ENCODE data around the gene RABGAP1L. TPM values are rescaled to one million over a fixed set of nuclear protein-coding genes. Genes with fewer than 3 reads are reported as not detected.

Gene RABGAP1L
- total and polyA plus RNA-seq, 2 of the 8 experiments (the other 6 are each of a cell fraction or from before 2014, with no cell fraction given) = 33.3 to 156 TPM

- TF ChIP-seq, protein P1, sequence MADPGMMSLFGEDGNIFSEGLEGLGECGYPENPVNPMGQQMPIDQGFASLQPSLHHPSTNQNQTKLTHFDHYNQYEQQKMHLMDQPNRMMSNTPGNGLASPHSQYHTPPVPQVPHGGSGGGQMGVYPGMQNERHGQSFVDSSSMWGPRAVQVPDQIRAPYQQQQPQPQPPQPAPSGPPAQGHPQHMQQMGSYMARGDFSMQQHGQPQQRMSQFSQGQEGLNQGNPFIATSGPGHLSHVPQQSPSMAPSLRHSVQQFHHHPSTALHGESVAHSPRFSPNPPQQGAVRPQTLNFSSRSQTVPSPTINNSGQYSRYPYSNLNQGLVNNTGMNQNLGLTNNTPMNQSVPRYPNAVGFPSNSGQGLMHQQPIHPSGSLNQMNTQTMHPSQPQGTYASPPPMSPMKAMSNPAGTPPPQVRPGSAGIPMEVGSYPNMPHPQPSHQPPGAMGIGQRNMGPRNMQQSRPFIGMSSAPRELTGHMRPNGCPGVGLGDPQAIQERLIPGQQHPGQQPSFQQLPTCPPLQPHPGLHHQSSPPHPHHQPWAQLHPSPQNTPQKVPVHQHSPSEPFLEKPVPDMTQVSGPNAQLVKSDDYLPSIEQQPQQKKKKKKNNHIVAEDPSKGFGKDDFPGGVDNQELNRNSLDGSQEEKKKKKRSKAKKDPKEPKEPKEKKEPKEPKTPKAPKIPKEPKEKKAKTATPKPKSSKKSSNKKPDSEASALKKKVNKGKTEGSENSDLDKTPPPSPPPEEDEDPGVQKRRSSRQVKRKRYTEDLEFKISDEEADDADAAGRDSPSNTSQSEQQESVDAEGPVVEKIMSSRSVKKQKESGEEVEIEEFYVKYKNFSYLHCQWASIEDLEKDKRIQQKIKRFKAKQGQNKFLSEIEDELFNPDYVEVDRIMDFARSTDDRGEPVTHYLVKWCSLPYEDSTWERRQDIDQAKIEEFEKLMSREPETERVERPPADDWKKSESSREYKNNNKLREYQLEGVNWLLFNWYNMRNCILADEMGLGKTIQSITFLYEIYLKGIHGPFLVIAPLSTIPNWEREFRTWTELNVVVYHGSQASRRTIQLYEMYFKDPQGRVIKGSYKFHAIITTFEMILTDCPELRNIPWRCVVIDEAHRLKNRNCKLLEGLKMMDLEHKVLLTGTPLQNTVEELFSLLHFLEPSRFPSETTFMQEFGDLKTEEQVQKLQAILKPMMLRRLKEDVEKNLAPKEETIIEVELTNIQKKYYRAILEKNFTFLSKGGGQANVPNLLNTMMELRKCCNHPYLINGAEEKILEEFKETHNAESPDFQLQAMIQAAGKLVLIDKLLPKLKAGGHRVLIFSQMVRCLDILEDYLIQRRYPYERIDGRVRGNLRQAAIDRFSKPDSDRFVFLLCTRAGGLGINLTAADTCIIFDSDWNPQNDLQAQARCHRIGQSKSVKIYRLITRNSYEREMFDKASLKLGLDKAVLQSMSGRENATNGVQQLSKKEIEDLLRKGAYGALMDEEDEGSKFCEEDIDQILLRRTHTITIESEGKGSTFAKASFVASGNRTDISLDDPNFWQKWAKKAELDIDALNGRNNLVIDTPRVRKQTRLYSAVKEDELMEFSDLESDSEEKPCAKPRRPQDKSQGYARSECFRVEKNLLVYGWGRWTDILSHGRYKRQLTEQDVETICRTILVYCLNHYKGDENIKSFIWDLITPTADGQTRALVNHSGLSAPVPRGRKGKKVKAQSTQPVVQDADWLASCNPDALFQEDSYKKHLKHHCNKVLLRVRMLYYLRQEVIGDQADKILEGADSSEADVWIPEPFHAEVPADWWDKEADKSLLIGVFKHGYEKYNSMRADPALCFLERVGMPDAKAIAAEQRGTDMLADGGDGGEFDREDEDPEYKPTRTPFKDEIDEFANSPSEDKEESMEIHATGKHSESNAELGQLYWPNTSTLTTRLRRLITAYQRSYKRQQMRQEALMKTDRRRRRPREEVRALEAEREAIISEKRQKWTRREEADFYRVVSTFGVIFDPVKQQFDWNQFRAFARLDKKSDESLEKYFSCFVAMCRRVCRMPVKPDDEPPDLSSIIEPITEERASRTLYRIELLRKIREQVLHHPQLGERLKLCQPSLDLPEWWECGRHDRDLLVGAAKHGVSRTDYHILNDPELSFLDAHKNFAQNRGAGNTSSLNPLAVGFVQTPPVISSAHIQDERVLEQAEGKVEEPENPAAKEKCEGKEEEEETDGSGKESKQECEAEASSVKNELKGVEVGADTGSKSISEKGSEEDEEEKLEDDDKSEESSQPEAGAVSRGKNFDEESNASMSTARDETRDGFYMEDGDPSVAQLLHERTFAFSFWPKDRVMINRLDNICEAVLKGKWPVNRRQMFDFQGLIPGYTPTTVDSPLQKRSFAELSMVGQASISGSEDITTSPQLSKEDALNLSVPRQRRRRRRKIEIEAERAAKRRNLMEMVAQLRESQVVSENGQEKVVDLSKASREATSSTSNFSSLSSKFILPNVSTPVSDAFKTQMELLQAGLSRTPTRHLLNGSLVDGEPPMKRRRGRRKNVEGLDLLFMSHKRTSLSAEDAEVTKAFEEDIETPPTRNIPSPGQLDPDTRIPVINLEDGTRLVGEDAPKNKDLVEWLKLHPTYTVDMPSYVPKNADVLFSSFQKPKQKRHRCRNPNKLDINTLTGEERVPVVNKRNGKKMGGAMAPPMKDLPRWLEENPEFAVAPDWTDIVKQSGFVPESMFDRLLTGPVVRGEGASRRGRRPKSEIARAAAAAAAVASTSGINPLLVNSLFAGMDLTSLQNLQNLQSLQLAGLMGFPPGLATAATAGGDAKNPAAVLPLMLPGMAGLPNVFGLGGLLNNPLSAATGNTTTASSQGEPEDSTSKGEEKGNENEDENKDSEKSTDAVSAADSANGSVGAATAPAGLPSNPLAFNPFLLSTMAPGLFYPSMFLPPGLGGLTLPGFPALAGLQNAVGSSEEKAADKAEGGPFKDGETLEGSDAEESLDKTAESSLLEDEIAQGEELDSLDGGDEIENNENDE (IDR thresholded peaks at IDR 0.05; ENCODE audit: insufficient replicate concordance, low read length) = no peak
- TF ChIP-seq MAFK (IDR thresholded peaks at IDR 0.05; ENCODE audit: low read depth, low read length) (no peak), SP4 (IDR thresholded peaks at IDR 0.05; ENCODE audit: low read length) (no peak), HDAC6 (IDR thresholded peaks at IDR 0.05; ENCODE audit: low read depth, low read length) (no peak)
Observed at GRCh38 chr1:174289644-174290310, 130.5 kb downstream of the RABGAP1L start (continued).

Data from H1 (cell line).